HepG2 (cell line): ENCODE data around the gene FAM83C. TPM values are rescaled to one million over a fixed set of nuclear protein-coding genes. Genes with fewer than 3 reads are reported as not detected.
A peak's percentile ranks its signal among the peaks of the same experiment; 100 is the strongest.

Source experiments
- ATAC-seq: fragments of 200-7000 bp; cut with Tn5 transposase; 3 replicates; pipeline ENCODE4 v1.9.1; 2020; ENCODE audit warnings: mild to moderate bottlenecking, moderate library complexity
- BruUV-seq: library from RNA; stranded (reverse); fragments of 400-500 nt; replicated peaks from 2 replicates; lab custom pipeline; 2021; lab: Mats Ljungman, UMichigan
- CTCF ChIA-PET: fragments of 300-600 bp; formaldehyde crosslinking; extraction: SDS; loops from one replicate; lab custom pipeline; 2021; ENCODE audit warnings: low total read pairs, inconsistent platforms, low intra/inter-chr PET ratio; lab: Yijun Ruan, JAX
- POLR2A ChIA-PET: fragments of 350-600 bp; sonication (Branson Sonifier 250); formaldehyde crosslinking; loops from one replicate; lab custom pipeline; 2020; ENCODE audit warnings: antibody characterized with exemption, inconsistent platforms; lab: Yijun Ruan, JAX
- DNase-seq: peaks from one replicate; pipeline ENCODE4 v3.0.0-alpha.2; 2015; ENCODE audit warnings: low spot score
- FAIRE-seq: peaks from 3 replicates; lab custom pipeline; 2011; peaks lifted over from hg19 to GRCh38; lab: Jason Lieb, UNC
- H2AFZ ChIP-seq: one replicate; pipeline ENCODE4 v1.6.1; 2011; ENCODE audit warnings: low read length, inconsistent platforms
- H3K27ac ChIP-seq: fragments of 300-600 bp; 3 replicates; pipeline ENCODE4 v1.8.0; 2011; ENCODE audit warnings: mixed run types, mild to moderate bottlenecking, mixed read lengths, low read length, inconsistent platforms; ENCODE audit not compliant: insufficient read depth; ENCODE audit errors: extremely low read length
- H3K27me3 ChIP-seq, 2 experiments: fragments of 200-600 bp in 1 of 2; 2 replicates in 1 of 2; 3 replicates in 1 of 2; pipeline versions ENCODE4 v1.6.0 to v1.8.0; 2011; ENCODE audit warnings: low read length in 2 of 2, mild to moderate bottlenecking in 2 of 2, moderate library complexity in 2 of 2, inconsistent platforms in 1 of 2; ENCODE audit not compliant: insufficient read depth in 2 of 2, control insufficient read depth in 1 of 2
- H3K36me3 ChIP-seq, 2 experiments: fragments of 200-600 bp in 1 of 2; replicated peaks in 1 of 2; 2 replicates in 1 of 2; 3 replicates in 1 of 2; pipeline versions ENCODE4 v1.5.1 to v1.8.0; 2011; ENCODE audit warnings: low read length in 2 of 2, inconsistent platforms in 1 of 2; ENCODE audit not compliant: insufficient read depth in 2 of 2, control insufficient read depth in 1 of 2
- H3K4me1 ChIP-seq: 2 replicates; pipeline ENCODE4 v1.5.1; 2012; ENCODE audit warnings: low read length, inconsistent platforms; ENCODE audit not compliant: insufficient read depth
- H3K4me2 ChIP-seq: 2 replicates; pipeline ENCODE4 v1.6.0; 2011; ENCODE audit warnings: low read depth, low read length, inconsistent platforms
- H3K4me3 ChIP-seq, 3 experiments: fragments of 200-600 bp in 1 of 3; sonication (generic), shearing (Covaris generic) in 1 of 3; replicated peaks in 1 of 3; 2 replicates each; pipeline ENCODE4 v1.5.1; 2011 to 2016; ENCODE audit warnings: low read length in 3 of 3, inconsistent platforms in 2 of 3, low read depth in 2 of 3, mild to moderate bottlenecking in 2 of 3, control low read depth in 1 of 3, mixed read lengths in 1 of 3; ENCODE audit not compliant: insufficient read depth in 1 of 3
- H3K79me2 ChIP-seq: one replicate; pipeline ENCODE4 v1.6.1; 2011; ENCODE audit warnings: low read length, inconsistent platforms; ENCODE audit not compliant: insufficient read depth
- H3K9ac ChIP-seq: 2 replicates; pipeline ENCODE4 v1.6.0; 2011; ENCODE audit warnings: mild to moderate bottlenecking, low read depth, low read length, inconsistent platforms; ENCODE audit not compliant: insufficient read depth
- H3K9me3 ChIP-seq: 2 replicates; pipeline ENCODE4 v1.5.1; 2012; ENCODE audit warnings: mild to moderate bottlenecking, low read length
- H4K20me1 ChIP-seq: 2 replicates; pipeline ENCODE4 v1.6.0; 2011; ENCODE audit warnings: inconsistent platforms, mild to moderate bottlenecking, low read length, moderate library complexity; ENCODE audit not compliant: insufficient read depth
- BCL3 ChIP-seq: sonication (generic); formaldehyde crosslinking; IDR thresholded peaks from 2 replicates; pipeline ENCODE4 v1.5.1; 2020; ENCODE audit warnings: mild to moderate bottlenecking, missing genetic modification reagents, moderate library complexity
- CEBPG ChIP-seq: IDR thresholded peaks from 2 replicates; pipeline ENCODE4 v1.6.1; 2016
- FOXC1 ChIP-seq: sonication (generic); formaldehyde crosslinking; IDR thresholded peaks from 2 replicates; pipeline ENCODE4 v1.8.0; 2022; ENCODE audit warnings: mild to moderate bottlenecking, missing genetic modification reagents, borderline replicate concordance
- HNRNPLL ChIP-seq: fragments of 200-400 bp; formaldehyde crosslinking; IDR thresholded peaks from 2 replicates; pipeline ENCODE4 v1.6.1; 2017; ENCODE audit warnings: mild to moderate bottlenecking, low read depth, low read length; ENCODE audit not compliant: poor library complexity, severe bottlenecking
- MAFF ChIP-seq: IDR thresholded peaks from 2 replicates; pipeline ENCODE4 v1.6.1; 2011; ENCODE audit warnings: low read depth, low read length, improper control_type of control experiment
- POGK ChIP-seq: sonication (generic); formaldehyde crosslinking; conservative IDR thresholded peaks from 2 replicates; pipeline ENCODE4 v1.8.0; 2022; ENCODE audit warnings: mild to moderate bottlenecking, moderate library complexity, missing genetic modification reagents
- TRIM24 ChIP-seq: sonication (generic); formaldehyde crosslinking; IDR thresholded peaks from 2 replicates; pipeline ENCODE4 v1.8.0; 2022; ENCODE audit warnings: mild to moderate bottlenecking, missing genetic modification reagents
- WIZ ChIP-seq: sonication (generic); formaldehyde crosslinking; IDR thresholded peaks from 2 replicates; pipeline ENCODE4 v1.5.1; 2020; ENCODE audit warnings: mild to moderate bottlenecking, missing genetic modification reagents
- ZBTB8A ChIP-seq: sonication (generic); formaldehyde crosslinking; IDR thresholded peaks from 2 replicates; pipeline ENCODE4 v1.4.0; 2020; ENCODE audit warnings: mild to moderate bottlenecking, low read depth, missing genetic modification reagents, borderline replicate concordance
- ZFP1 ChIP-seq: IDR thresholded peaks from 2 replicates; pipeline ENCODE4 v1.6.1; 2016
- ZNF251 ChIP-seq: sonication (generic); formaldehyde crosslinking; IDR thresholded peaks from 2 replicates; pipeline ENCODE4 v1.9.0; 2021; ENCODE audit warnings: mild to moderate bottlenecking, missing genetic modification reagents
- ZNF577 ChIP-seq: sonication (generic); formaldehyde crosslinking; IDR thresholded peaks from 2 replicates; pipeline ENCODE4 v1.4.0; 2020; ENCODE audit warnings: mild to moderate bottlenecking, low read depth, missing genetic modification reagents, borderline replicate concordance
- ZNF646 ChIP-seq: sonication (generic); formaldehyde crosslinking; IDR thresholded peaks from 2 replicates; pipeline ENCODE4 v1.9.0; 2021; ENCODE audit warnings: mild to moderate bottlenecking, missing genetic modification reagents
- WGBS: methylation state at CpG from one replicate; pipeline ENCODE4 v1.1.6; 2017; ENCODE audit warnings: low lambda C conversion rate; 5-methylcytosine and 5-hydroxymethylcytosine counted together
- in situ Hi-C: cut with HindIII; loops from 2 replicates; pipeline ENCODE4 v1.10.0; 2017; ENCODE audit warnings: low pct_unique_long_range_greater_than_20kb; ENCODE audit not compliant: extremely low pct_ligation_motif_present
- intact Hi-C: fragments of 100-400 bp; cut with micrococcal nuclease; formaldehyde crosslinking; loops from one replicate; pipeline ENCODE4 v1.10.0; 2022; ENCODE audit not compliant: unreplicated experiment
- polyA plus RNA-seq, 8 experiments: library from polyadenylated mRNA; depleted of rRNA in 3 of 8; stranded (reverse) in 7 of 8; unstranded in 1 of 8; fragments of >200 nt; fragmentation: Illumina TruSeq in 4 of 8; extraction: Trizol in 4 of 8; gene quantifications; 2 replicates each; pipeline versions ENCODE4 v1.2.1 to v1.2.3, GENCODE V29; 2011 to 2016; ENCODE audit warnings: low read depth in 4 of 8, missing spikeins in 1 of 8, mixed read lengths in 1 of 8; ENCODE audit not compliant: insufficient read depth in 1 of 8
- total RNA-seq, 5 experiments: library from RNA; depleted of rRNA; stranded (reverse); fragments of >200 nt; fragmentation: Illumina TruSeq; extraction: Trizol; gene quantifications; 2 replicates each; pipeline ENCODE4 v1.2.3, GENCODE V29; 2016; ENCODE audit warnings: low read depth in 1 of 5

The FAM83C gene
- total and polyA plus RNA-seq, 2 of the 13 experiments (the other 11 are each of a cell fraction or from before 2014, with no cell fraction given): 0.04 TPM; not detected in 1

- Histone ChIP-seq H2AFZ (no peak overlapping the region), H3K4me3 (no peak overlapping the region), H3K4me2 (no peak overlapping the region), H3K36me3 (peaks cover 12 to 45% of the 10 kb centered on the region in 2 experiments; a peak in 4 of 5 replicates), H3K9ac (peak overlapping the region; percentile 38; the same call in 1 of the 2 replicates), H4K20me1 (no peaks in the 10 kb centered on the region), H3K4me1 (peaks cover 49% of the 10 kb centered on the region), H3K9me3 (no peaks in the 10 kb centered on the region), H3K27me3 (no peaks in the 10 kb centered on the region), H3K27ac (peak overlapping the region; percentile 49), H3K79me2 (no peaks in the 10 kb centered on the region)
- intact Hi-C loops (loop anchor here (2.0 to 5.0 kb wide), 2 partner anchors 36 to 133 kb away; partner anchors contain the start of gene GDF5), in situ Hi-C loops (no loop called here)
- ChIA-PET CTCF (interaction anchor here (1.2 to 6.9 kb wide), 4 partner anchors 14 to 141 kb away, joined by 3 to 204 read pairs (median 4); no protein-coding TSS in a partner anchor), POLR2A (interaction anchor here (0.6 to 6.5 kb wide), 20 partner anchors 8 to 436 kb away, joined by 3 to 78 read pairs (median 4); partner anchors contain the start of genes CEP250, EIF6, GSS and MYH7B)
- BruUV-seq: no TSS peak
- peak; percentile 92 for DNase-seq
- peak; percentile 70 for ATAC-seq
- FAIRE-seq: peak; percentile 12
- WGBS: 82% methylated on average over 12 of the region's 12 CpGs
- TF ChIP-seq FOXC1: no peak
- TF ChIP-seq ZNF251 (CRISPR knock-in tag): no peak
- no peak for TF ChIP-seq TRIM24
- TF ChIP-seq WIZ (CRISPR knock-in tag): no peak
- TF ChIP-seq ZFP1: peak; percentile 84; the same call in 1 of the 2 replicates
- no peak for TF ChIP-seq MAFF
- TF ChIP-seq BCL3 (CRISPR knock-in tag): no peak
- no peak for TF ChIP-seq ZBTB8A
- TF ChIP-seq CEBPG: 0 out of 2 replicates have a peak, but pooled peaks have one; percentile 25
- no peak for TF ChIP-seq ZNF646 (CRISPR knock-in tag)
- TF ChIP-seq HNRNPLL: no peak
- TF ChIP-seq POGK: no peak
- no peak for TF ChIP-seq ZNF577 (CRISPR knock-in tag)
Observed at GRCh38 chr20:35305682-35306556, 13.7 kb upstream of the FAM83C start.
